ENCODE results near the gene RAP1GAP. TPM values are rescaled to one million over a fixed set of nuclear protein-coding genes. Genes with fewer than 3 reads are reported as not detected.

The RAP1GAP gene
- total RNA-seq, 1 experiment from 2014 or later, result 1.1 TPM

Other genes starting within 250 kb of the RAP1GAP start
- 21.0 and 21.6 TPM in 2 replicates for gene NBPF3, start 229.2 kb downstream of the RAP1GAP start, total RNA-seq (2014; rRNA removed; shearing (Covaris generic))
- 0.71 TPM in 1 of 2 replicates, not detected in the other for gene ALPL, start 159.9 kb downstream of the RAP1GAP start, total RNA-seq (2014; rRNA removed; shearing (Covaris generic))
- 22.5 and 34.2 TPM in 2 replicates for gene USP48, start 113.8 kb upstream of the RAP1GAP start, total RNA-seq (2014; rRNA removed; shearing (Covaris generic))
- gene LDLRAD2, start 142.9 kb upstream of the RAP1GAP start, total RNA-seq (2014; rRNA removed; shearing (Covaris generic)), result not detected in 2 replicates